Measurements from ENCODE around the gene ZNF14. TPM values are rescaled to one million over a fixed set of nuclear protein-coding genes. Genes with fewer than 3 reads are reported as not detected.
"Not testable (repeated sequence)": the region's sequence is repeated elsewhere in the genome, so short reads cannot be mapped to it uniquely, and the experiment has no call there.

Gene ZNF14
- total RNA-seq, 1 experiment from 2014 or later = 4.9 TPM

DNA sequence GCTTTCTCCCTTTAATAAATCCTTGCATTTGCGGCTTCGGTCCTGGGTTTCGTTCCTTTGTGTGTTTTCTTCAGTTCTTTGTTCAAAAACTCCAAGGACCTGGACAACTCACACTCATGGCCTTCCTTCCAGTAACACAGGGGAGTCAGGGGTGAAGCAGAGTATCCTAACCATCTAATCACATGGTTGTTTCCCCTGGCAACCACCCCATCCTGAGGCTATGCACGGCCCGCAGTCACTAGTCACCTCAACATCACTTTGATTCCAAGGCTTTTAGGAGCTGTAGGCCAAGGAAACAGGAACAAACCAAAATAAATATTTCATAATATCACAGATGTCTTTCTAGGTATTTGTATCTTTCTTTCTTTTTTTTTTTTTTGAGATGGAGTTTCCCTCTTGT lies 35.3 kb downstream of the ZNF14 start:
- Histone ChIP-seq H3K36me3 (ENCODE audit: control insufficient read depth, insufficient read depth, low read length) (no peaks in the 10 kb centered on the region), H3K27me3 (replicated peaks; ENCODE audit: control insufficient read depth, insufficient read depth, low read length) (no peaks in the 10 kb centered on the region), H3K9me3 (no peaks in the 10 kb centered on the region), H3K4me1 (no peaks in the 10 kb centered on the region), H3K4me3 (ENCODE audit: low read depth, low read length) (no peak overlapping the region)
- Mint-ChIP-seq H3K4me1 (ENCODE audit: low read depth, unreplicated experiment) (no peaks in the 10 kb centered on the region), H3K36me3 (ENCODE audit: insufficient read depth, unreplicated experiment) (no peaks in the 10 kb centered on the region), H3K9me3 (ENCODE audit: unreplicated experiment) (no peaks in the 10 kb centered on the region), H3K27me3 (ENCODE audit: insufficient read depth, unreplicated experiment) (no peaks in the 10 kb centered on the region), H3K4me3 (ENCODE audit: unreplicated experiment) (no peak overlapping the region), H3K27ac (ENCODE audit: unreplicated experiment) (no peak overlapping the region)
- ChIA-PET CTCF (no interaction called here), POLR2A (no interaction called here)
- DNase-seq = no peak
- TF ChIP-seq, protein P1, sequence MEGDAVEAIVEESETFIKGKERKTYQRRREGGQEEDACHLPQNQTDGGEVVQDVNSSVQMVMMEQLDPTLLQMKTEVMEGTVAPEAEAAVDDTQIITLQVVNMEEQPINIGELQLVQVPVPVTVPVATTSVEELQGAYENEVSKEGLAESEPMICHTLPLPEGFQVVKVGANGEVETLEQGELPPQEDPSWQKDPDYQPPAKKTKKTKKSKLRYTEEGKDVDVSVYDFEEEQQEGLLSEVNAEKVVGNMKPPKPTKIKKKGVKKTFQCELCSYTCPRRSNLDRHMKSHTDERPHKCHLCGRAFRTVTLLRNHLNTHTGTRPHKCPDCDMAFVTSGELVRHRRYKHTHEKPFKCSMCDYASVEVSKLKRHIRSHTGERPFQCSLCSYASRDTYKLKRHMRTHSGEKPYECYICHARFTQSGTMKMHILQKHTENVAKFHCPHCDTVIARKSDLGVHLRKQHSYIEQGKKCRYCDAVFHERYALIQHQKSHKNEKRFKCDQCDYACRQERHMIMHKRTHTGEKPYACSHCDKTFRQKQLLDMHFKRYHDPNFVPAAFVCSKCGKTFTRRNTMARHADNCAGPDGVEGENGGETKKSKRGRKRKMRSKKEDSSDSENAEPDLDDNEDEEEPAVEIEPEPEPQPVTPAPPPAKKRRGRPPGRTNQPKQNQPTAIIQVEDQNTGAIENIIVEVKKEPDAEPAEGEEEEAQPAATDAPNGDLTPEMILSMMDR (IDR thresholded peaks at IDR 0.05; ENCODE audit: insufficient read depth in 1 of 2, low read depth in 1 of 2, low read length in 1 of 2, severe bottlenecking in 1 of 2, unreplicated experiment in 1 of 2) = no peak
- no TSS peak for BruUV-seq (replicated peaks)
- intact Hi-C loops (cut with micrococcal nuclease; ENCODE audit: unreplicated experiment) = no loop called here

DNA sequence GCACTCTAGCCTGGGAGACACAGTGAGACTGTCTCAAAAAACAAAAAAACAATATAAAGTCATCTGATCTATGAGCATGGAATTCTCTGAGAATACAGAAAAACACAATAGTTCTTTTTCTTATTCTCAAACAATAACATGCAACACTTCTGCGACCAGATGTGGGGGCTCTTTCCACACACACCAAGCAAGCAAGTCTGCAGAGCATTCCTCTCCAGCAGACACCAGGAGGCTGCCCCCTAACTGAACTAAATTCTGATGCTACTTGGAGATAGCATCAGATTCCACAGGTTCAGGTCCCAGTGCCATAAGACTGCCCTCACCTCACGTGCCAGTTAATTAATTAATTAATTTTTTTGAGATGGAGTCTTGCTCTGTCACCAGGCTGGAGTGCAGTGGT lies 36.5 kb downstream of the ZNF14 start:
- Mint-ChIP-seq H3K27ac (ENCODE audit: unreplicated experiment) (no peak overlapping the region), H3K9me3 (ENCODE audit: unreplicated experiment) (no peaks in the 10 kb centered on the region), H3K4me3 (ENCODE audit: unreplicated experiment) (no peak overlapping the region), H3K4me1 (ENCODE audit: low read depth, unreplicated experiment) (no peaks in the 10 kb centered on the region), H3K27me3 (ENCODE audit: insufficient read depth, unreplicated experiment) (no peaks in the 10 kb centered on the region), H3K36me3 (ENCODE audit: insufficient read depth, unreplicated experiment) (no peaks in the 10 kb centered on the region)
- intact Hi-C loops (cut with micrococcal nuclease; ENCODE audit: unreplicated experiment) = no loop called here
- DNase-seq = no peak
- CTCF ChIA-PET = no interaction called here
- no peaks in the 10 kb centered on the region for H3K9me3 ChIP-seq
- BruUV-seq (replicated peaks) = no TSS peak
- no peaks in the 10 kb centered on the region for H3K36me3 ChIP-seq (ENCODE audit: control insufficient read depth, insufficient read depth, low read length)
- TF ChIP-seq, protein P1 (IDR thresholded peaks at IDR 0.05; ENCODE audit: insufficient read depth in 1 of 2, low read depth in 1 of 2, low read length in 1 of 2, severe bottlenecking in 1 of 2, unreplicated experiment in 1 of 2) = no peak
- POLR2A ChIA-PET = no interaction called here
- H3K4me3 ChIP-seq (ENCODE audit: low read depth, low read length) = no peak overlapping the region
- H3K27me3 ChIP-seq (replicated peaks; ENCODE audit: control insufficient read depth, insufficient read depth, low read length) = no peaks in the 10 kb centered on the region
- H3K4me1 ChIP-seq = no peaks in the 10 kb centered on the region

DNA sequence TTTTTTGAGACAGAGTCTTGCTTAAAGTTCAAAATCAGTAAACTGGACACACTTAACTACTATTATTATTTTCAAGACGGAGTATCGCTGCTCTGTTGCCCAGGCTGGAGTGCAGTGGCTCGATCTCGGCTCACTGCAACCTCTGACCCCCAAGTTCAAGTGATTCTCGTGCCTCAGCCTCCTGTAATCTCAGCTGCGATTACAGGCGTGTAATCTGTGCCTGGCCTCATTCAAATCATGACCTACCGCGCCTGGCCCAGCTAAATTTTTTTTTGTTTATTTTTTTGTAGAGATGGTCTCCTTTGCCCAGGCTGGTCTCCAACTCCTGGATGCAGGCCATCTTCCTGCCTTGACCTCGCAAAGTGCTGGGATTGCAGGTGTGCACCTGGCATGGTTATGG lies 41.2 kb downstream of the ZNF14 start:
- BruUV-seq (replicated peaks) = no TSS peak
- no peak for DNase-seq
- Histone ChIP-seq H3K27me3 (replicated peaks; ENCODE audit: control insufficient read depth, insufficient read depth, low read length) (no peaks in the 10 kb centered on the region), H3K4me1 (no peaks in the 10 kb centered on the region), H3K36me3 (ENCODE audit: control insufficient read depth, insufficient read depth, low read length) (no peaks in the 10 kb centered on the region), H3K4me3 (ENCODE audit: low read depth, low read length) (no peak overlapping the region), H3K9me3 (no peaks in the 10 kb centered on the region; the same call in 1 of the 2 replicates)
- Mint-ChIP-seq H3K36me3 (ENCODE audit: insufficient read depth, unreplicated experiment) (no peaks in the 10 kb centered on the region), H3K4me1 (ENCODE audit: low read depth, unreplicated experiment) (no peaks in the 10 kb centered on the region), H3K9me3 (ENCODE audit: unreplicated experiment) (peaks cover 3% of the 10 kb centered on the region), H3K27me3 (ENCODE audit: insufficient read depth, unreplicated experiment) (no peaks in the 10 kb centered on the region), H3K27ac (ENCODE audit: unreplicated experiment) (no peak overlapping the region), H3K4me3 (ENCODE audit: unreplicated experiment) (no peak overlapping the region)
- TF ChIP-seq, protein P1 (IDR thresholded peaks at IDR 0.05; ENCODE audit: insufficient read depth in 1 of 2, low read depth in 1 of 2, low read length in 1 of 2, severe bottlenecking in 1 of 2, unreplicated experiment in 1 of 2) = no peak
- ChIA-PET POLR2A (interaction anchor here (0.6 kb wide), 1 partner anchor 42 kb away, joined by 4 read pairs; no protein-coding TSS in a partner anchor), CTCF (no interaction called here)
- intact Hi-C loops (cut with micrococcal nuclease; ENCODE audit: unreplicated experiment) = no loop called here

DNA sequence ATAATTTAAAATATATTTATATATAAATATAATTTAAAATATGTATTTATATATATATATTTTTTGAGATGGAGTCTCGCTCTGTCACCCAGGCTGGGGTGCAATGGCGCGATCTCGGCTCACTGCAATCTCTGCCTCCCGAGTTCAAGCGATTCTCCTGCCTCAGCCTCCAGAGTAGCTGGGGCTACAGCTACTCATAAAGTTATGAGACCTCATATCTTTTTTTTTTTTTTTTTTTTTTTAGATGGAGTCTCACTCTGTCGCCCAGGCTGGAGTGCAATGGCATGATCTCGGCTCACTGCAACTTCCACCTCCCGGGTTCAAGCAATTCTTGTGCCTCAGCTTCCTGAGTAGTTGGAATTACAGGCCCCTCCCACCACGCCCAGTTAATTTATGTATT lies 43.9 kb downstream of the ZNF14 start:
- intact Hi-C loops (cut with micrococcal nuclease; ENCODE audit: unreplicated experiment); H3K36me3 ChIP-seq (ENCODE audit: control insufficient read depth, insufficient read depth, low read length); H3K27me3 ChIP-seq (replicated peaks; ENCODE audit: control insufficient read depth, insufficient read depth, low read length); DNase-seq; H3K4me3 ChIP-seq (ENCODE audit: low read depth, low read length); H3K36me3 Mint-ChIP-seq (ENCODE audit: insufficient read depth, unreplicated experiment); H3K4me3 Mint-ChIP-seq (ENCODE audit: unreplicated experiment); H3K9me3 ChIP-seq; BruUV-seq (replicated peaks); H3K4me1 ChIP-seq; POLR2A ChIA-PET; CTCF ChIA-PET; H3K4me1 Mint-ChIP-seq (ENCODE audit: low read depth, unreplicated experiment); H3K27me3 Mint-ChIP-seq (ENCODE audit: insufficient read depth, unreplicated experiment); H3K27ac Mint-ChIP-seq (ENCODE audit: unreplicated experiment): not testable (repeated sequence)
- peaks cover 19% of the 10 kb centered on the region for H3K9me3 Mint-ChIP-seq (ENCODE audit: unreplicated experiment)

All from Caco-2 (cell line).